Brain microvascular endothelial cell (primary cell): ENCODE results near the gene GRK3.
A peak's percentile ranks its signal among the peaks of the same experiment; 100 is the strongest.

Source experiments
- DNase-seq: peaks from one replicate; pipeline ENCODE4 v3.0.0-alpha.2; 2020
- H3K27ac ChIP-seq: fragments of 250-450 bp; sonication (Bioruptor Pico); 2 replicates; pipeline ENCODE4 v1.5.1; 2020; ENCODE audit warnings: mild to moderate bottlenecking, moderate library complexity
- H3K27me3 ChIP-seq: fragments of 250-450 bp; sonication (Bioruptor Pico); replicated peaks from 2 replicates; pipeline ENCODE4 v1.5.1; 2020; ENCODE audit warnings: mild to moderate bottlenecking
- H3K36me3 ChIP-seq: fragments of 250-450 bp; sonication (Bioruptor Pico); replicated peaks from 2 replicates; pipeline ENCODE4 v1.5.1; 2020; ENCODE audit warnings: mild to moderate bottlenecking
- H3K4me3 ChIP-seq: 2 replicates; pipeline ENCODE4 v1.5.1; 2011; ENCODE audit warnings: low read depth, mild to moderate bottlenecking, control low read depth, low read length, moderate library complexity
- in situ Hi-C: cut with HindIII; loops from 2 replicates; pipeline ENCODE4 v1.10.0; 2017; ENCODE audit warnings: low sequenced_read_pairs, low pct_ligation_motif_present
- TF ChIP-seq, protein P1 (sequence below): IDR thresholded peaks from 2 replicates; pipeline ENCODE4 v1.5.1; 2011; ENCODE audit warnings: low read depth, mild to moderate bottlenecking, moderate library complexity, low read length, control low read depth, inconsistent platforms; ENCODE audit errors: missing control alignments

GRK3 gene

GRCh38 chr22:25772288-25772687 is 207.8 kb downstream of the GRK3 start:
- Histone ChIP-seq H3K27me3 (no peaks in the 10 kb centered on the region), H3K36me3 (no peaks in the 10 kb centered on the region), H3K27ac (no peak overlapping the region), H3K4me3 (no peak overlapping the region)
- no peak for DNase-seq
- TF ChIP-seq, protein P1, sequence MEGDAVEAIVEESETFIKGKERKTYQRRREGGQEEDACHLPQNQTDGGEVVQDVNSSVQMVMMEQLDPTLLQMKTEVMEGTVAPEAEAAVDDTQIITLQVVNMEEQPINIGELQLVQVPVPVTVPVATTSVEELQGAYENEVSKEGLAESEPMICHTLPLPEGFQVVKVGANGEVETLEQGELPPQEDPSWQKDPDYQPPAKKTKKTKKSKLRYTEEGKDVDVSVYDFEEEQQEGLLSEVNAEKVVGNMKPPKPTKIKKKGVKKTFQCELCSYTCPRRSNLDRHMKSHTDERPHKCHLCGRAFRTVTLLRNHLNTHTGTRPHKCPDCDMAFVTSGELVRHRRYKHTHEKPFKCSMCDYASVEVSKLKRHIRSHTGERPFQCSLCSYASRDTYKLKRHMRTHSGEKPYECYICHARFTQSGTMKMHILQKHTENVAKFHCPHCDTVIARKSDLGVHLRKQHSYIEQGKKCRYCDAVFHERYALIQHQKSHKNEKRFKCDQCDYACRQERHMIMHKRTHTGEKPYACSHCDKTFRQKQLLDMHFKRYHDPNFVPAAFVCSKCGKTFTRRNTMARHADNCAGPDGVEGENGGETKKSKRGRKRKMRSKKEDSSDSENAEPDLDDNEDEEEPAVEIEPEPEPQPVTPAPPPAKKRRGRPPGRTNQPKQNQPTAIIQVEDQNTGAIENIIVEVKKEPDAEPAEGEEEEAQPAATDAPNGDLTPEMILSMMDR: no peak
- in situ Hi-C loops: no loop called here

- TF ChIP-seq, protein P1: peak; percentile 82
- in situ Hi-C loops: no loop called here
- no peaks in the 10 kb centered on the region for H3K27me3 ChIP-seq
- H3K27ac ChIP-seq: no peak overlapping the region
- no peak for DNase-seq
- H3K4me3 ChIP-seq: no peak overlapping the region
- H3K36me3 ChIP-seq: no peaks in the 10 kb centered on the region
Observed at GRCh38 chr22:25774575-25775026, 210.1 kb downstream of the GRK3 start.

GRCh38 chr22:25775531-25775930 is 211.1 kb downstream of the GRK3 start:
- H3K27ac ChIP-seq: no peak overlapping the region
- in situ Hi-C loops: no loop called here
- peak; percentile 59 for DNase-seq

GRCh38 chr22:25777411-25777810 is 212.9 kb downstream of the GRK3 start:
- H3K27ac ChIP-seq: no peak overlapping the region
- TF ChIP-seq, protein P1: no peak
- in situ Hi-C loops: no loop called here
- no peak overlapping the region for H3K4me3 ChIP-seq
- no peaks in the 10 kb centered on the region for H3K27me3 ChIP-seq
- H3K36me3 ChIP-seq: no peaks in the 10 kb centered on the region
- no peak for DNase-seq

More at GRCh38 chr22:25775531-25775930, 211.1 kb downstream of the GRK3 start:
- TF ChIP-seq, protein P1: no peak
- H3K4me3 ChIP-seq: no peak overlapping the region
- no peaks in the 10 kb centered on the region for H3K27me3 ChIP-seq
- no peaks in the 10 kb centered on the region for H3K36me3 ChIP-seq

DNA sequence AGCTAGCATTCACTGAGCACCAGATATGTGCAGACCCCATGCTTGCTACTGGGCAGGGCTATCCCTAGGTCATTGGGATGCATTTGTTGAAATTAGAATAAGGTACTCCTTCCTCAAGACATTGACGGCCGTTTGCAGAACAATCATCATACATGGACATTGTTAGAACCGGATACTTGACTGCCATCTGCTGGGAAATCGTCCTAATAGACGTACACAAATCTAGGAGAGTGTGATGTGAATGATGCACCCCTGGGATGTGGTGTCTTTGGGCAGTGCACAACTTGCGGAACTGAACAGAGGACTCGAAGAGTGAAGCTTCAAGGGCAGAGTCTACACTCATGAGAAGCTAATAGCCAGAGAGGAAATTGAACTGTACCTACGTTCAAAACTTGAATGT is 213.4 kb downstream of the GRK3 start:
- Histone ChIP-seq H3K27me3 (no peaks in the 10 kb centered on the region), H3K4me3 (no peak overlapping the region), H3K27ac (no peak overlapping the region), H3K36me3 (no peaks in the 10 kb centered on the region)
- DNase-seq: peak; percentile 71
- in situ Hi-C loops: no loop called here
- TF ChIP-seq, protein P1: peak; percentile 69
